Measurements from ENCODE around the gene PPA2.

- TF ChIP-seq, protein P1, sequence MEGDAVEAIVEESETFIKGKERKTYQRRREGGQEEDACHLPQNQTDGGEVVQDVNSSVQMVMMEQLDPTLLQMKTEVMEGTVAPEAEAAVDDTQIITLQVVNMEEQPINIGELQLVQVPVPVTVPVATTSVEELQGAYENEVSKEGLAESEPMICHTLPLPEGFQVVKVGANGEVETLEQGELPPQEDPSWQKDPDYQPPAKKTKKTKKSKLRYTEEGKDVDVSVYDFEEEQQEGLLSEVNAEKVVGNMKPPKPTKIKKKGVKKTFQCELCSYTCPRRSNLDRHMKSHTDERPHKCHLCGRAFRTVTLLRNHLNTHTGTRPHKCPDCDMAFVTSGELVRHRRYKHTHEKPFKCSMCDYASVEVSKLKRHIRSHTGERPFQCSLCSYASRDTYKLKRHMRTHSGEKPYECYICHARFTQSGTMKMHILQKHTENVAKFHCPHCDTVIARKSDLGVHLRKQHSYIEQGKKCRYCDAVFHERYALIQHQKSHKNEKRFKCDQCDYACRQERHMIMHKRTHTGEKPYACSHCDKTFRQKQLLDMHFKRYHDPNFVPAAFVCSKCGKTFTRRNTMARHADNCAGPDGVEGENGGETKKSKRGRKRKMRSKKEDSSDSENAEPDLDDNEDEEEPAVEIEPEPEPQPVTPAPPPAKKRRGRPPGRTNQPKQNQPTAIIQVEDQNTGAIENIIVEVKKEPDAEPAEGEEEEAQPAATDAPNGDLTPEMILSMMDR (IDR thresholded peaks at IDR 0.05; ENCODE audit: insufficient read depth, low read length) = no peak
- TF ChIP-seq SPI1 (IDR thresholded peaks at IDR 0.05; ENCODE audit: borderline replicate concordance, low read depth) = no peak
- TF ChIP-seq POLR2AphosphoS5 (IDR thresholded peaks at IDR 0.05; ENCODE audit: low read depth) = no peak
- TF ChIP-seq, protein P2, sequence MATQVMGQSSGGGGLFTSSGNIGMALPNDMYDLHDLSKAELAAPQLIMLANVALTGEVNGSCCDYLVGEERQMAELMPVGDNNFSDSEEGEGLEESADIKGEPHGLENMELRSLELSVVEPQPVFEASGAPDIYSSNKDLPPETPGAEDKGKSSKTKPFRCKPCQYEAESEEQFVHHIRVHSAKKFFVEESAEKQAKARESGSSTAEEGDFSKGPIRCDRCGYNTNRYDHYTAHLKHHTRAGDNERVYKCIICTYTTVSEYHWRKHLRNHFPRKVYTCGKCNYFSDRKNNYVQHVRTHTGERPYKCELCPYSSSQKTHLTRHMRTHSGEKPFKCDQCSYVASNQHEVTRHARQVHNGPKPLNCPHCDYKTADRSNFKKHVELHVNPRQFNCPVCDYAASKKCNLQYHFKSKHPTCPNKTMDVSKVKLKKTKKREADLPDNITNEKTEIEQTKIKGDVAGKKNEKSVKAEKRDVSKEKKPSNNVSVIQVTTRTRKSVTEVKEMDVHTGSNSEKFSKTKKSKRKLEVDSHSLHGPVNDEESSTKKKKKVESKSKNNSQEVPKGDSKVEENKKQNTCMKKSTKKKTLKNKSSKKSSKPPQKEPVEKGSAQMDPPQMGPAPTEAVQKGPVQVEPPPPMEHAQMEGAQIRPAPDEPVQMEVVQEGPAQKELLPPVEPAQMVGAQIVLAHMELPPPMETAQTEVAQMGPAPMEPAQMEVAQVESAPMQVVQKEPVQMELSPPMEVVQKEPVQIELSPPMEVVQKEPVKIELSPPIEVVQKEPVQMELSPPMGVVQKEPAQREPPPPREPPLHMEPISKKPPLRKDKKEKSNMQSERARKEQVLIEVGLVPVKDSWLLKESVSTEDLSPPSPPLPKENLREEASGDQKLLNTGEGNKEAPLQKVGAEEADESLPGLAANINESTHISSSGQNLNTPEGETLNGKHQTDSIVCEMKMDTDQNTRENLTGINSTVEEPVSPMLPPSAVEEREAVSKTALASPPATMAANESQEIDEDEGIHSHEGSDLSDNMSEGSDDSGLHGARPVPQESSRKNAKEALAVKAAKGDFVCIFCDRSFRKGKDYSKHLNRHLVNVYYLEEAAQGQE (IDR thresholded peaks at IDR 0.05; ENCODE audit: insufficient replicate concordance, low read depth) = no peak
- TF ChIP-seq GABPA (IDR thresholded peaks at IDR 0.05; ENCODE audit: low read depth) = no peak
Measured at GRCh38 chr4:105392858-105393257, 81.0 kb downstream of the PPA2 start.

All from HL-60 (cell line).